ENCODE data around the gene P2RY13. TPM values are rescaled to one million over a fixed set of nuclear protein-coding genes. Genes with fewer than 3 reads are reported as not detected.

Gene P2RY13
- total and polyA plus RNA-seq, 3 donors from 2014 or later = 0.31 to 1.7 TPM; not detected in 1

GRCh38 chr3:151278230-151278629 is 51.1 kb downstream of the P2RY13 start, which contains the start of gene P2RY14:
Gene P2RY14 (minus strand): TSS chr3:151278542. CDS start chr3:151214316, 64,226 bp downstream.
- H3K27me3 ChIP-seq = no peaks in the 10 kb centered on the region
- WGBS, 2 donors = 78 to 79% methylated on average over 4 of the region's 4 CpGs
- no peak within 1 kb of the TSS for H3K4me3 ChIP-seq
- intact Hi-C loops (cut with DNase I; ENCODE audit: low total_unique reads) = no loop called here
- no peaks in the 10 kb centered on the region for H3K36me3 ChIP-seq (ENCODE audit: low read depth, missing control alignments)
- TF ChIP-seq CTCF (IDR thresholded peaks at IDR 0.05) = no peak
- TF ChIP-seq POLR2A (IDR thresholded peaks at IDR 0.05) = no peak
- no peaks in the 10 kb centered on the region for H3K4me1 ChIP-seq
- DNase-seq = no peak
- H3K27ac ChIP-seq = no peak within 1 kb of the TSS
- no peaks in the 10 kb centered on the region for H3K9me3 ChIP-seq

- no peaks in the 10 kb centered on the region for H3K27me3 ChIP-seq
- H3K27ac ChIP-seq = no peak overlapping the region
- no peaks in the 10 kb centered on the region for H3K36me3 ChIP-seq (ENCODE audit: low read depth, missing control alignments)
- intact Hi-C loops (cut with DNase I; ENCODE audit: low total_unique reads) = no loop called here
- no peak overlapping the region for H3K4me3 ChIP-seq
- TF ChIP-seq POLR2A (IDR thresholded peaks at IDR 0.05) = no peak
- TF ChIP-seq CTCF (IDR thresholded peaks at IDR 0.05) = no peak
- no peak for DNase-seq
- H3K4me1 ChIP-seq = no peaks in the 10 kb centered on the region
- WGBS, 2 donors = 89% methylated on average over 6 of the region's 6 CpGs
- no peaks in the 10 kb centered on the region for H3K9me3 ChIP-seq
Observed at GRCh38 chr3:151276687-151277042, 52.7 kb downstream of the P2RY13 start.

Other genes with a start within 250 kb of the P2RY13 start
- gene MED12L, start 243.9 kb downstream of the P2RY13 start, total RNA-seq = 10 to 100 TPM; 10.3 to 18.5 TPM
- gene MED12L, start 243.9 kb downstream of the P2RY13 start, polyA plus RNA-seq (ENCODE audit: insufficient read depth, low read depth, low replicate concordance) = 10.4 TPM
- gene GPR171, start 126.3 kb downstream of the P2RY13 start, total RNA-seq = under 1 TPM in 1 of 2 donors, not detected in 1; 0.62 TPM
- 0.22 TPM for gene GPR171, start 126.3 kb downstream of the P2RY13 start, polyA plus RNA-seq (ENCODE audit: insufficient read depth, low read depth, low replicate concordance)
- under 1 TPM; 0.47 to 0.50 TPM for gene P2RY14, start 51.0 kb downstream of the P2RY13 start, total RNA-seq
- 0.79 TPM for gene P2RY14, start 51.0 kb downstream of the P2RY13 start, polyA plus RNA-seq (ENCODE audit: insufficient read depth, low read depth, low replicate concordance)
- gene GPR87, start 12.7 kb downstream of the P2RY13 start, total RNA-seq = not detected
- not detected for gene GPR87, start 12.7 kb downstream of the P2RY13 start, polyA plus RNA-seq (ENCODE audit: insufficient read depth, low read depth, low replicate concordance)
- gene P2RY12, start 55.2 kb upstream of the P2RY13 start, total RNA-seq = not detected
- 0.47 TPM for gene P2RY12, start 55.2 kb upstream of the P2RY13 start, polyA plus RNA-seq (ENCODE audit: insufficient read depth, low read depth, low replicate concordance)
- 10 to 100 TPM in 1 of 2 donors, 1 to 10 TPM in 1; 5.6 to 12.3 TPM for gene IGSF10, start 131.5 kb upstream of the P2RY13 start, total RNA-seq
- 26.1 TPM for gene IGSF10, start 131.5 kb upstream of the P2RY13 start, polyA plus RNA-seq (ENCODE audit: insufficient read depth, low read depth, low replicate concordance)